IPS-20b (cell line): Measurements from ENCODE around the gene MTHFD1L.

ENCODE experiments used
- H3K27ac ChIP-seq: one replicate; pipeline ENCODE4 v1.5.1; 2013; ENCODE audit warnings: low read length
- H3K27me3 ChIP-seq: 2 replicates; pipeline ENCODE4 v1.6.1; 2013; ENCODE audit warnings: mild to moderate bottlenecking, low read length, inconsistent platforms; ENCODE audit not compliant: insufficient read depth
- H3K36me3 ChIP-seq: 2 replicates; pipeline ENCODE4 v1.6.1; 2013; ENCODE audit warnings: low read depth, mild to moderate bottlenecking, inconsistent platforms, low read length, moderate library complexity; ENCODE audit not compliant: insufficient read depth
- H3K4me1 ChIP-seq: 2 replicates; pipeline ENCODE4 v1.6.1; 2013; ENCODE audit warnings: mild to moderate bottlenecking, control low read depth, inconsistent platforms, low read length, moderate library complexity; ENCODE audit not compliant: insufficient read depth
- H3K4me3 ChIP-seq: 2 replicates; pipeline ENCODE4 v1.5.1; 2013; ENCODE audit warnings: mild to moderate bottlenecking, low read length, inconsistent platforms
- H3K9ac ChIP-seq: 2 replicates; pipeline ENCODE4 v1.6.1; 2013; ENCODE audit warnings: low read depth, mild to moderate bottlenecking, inconsistent platforms, low read length, moderate library complexity
- H3K9me3 ChIP-seq: 2 replicates; pipeline ENCODE4 v1.6.1; 2013; ENCODE audit warnings: mild to moderate bottlenecking, low read depth, low read length, inconsistent platforms; ENCODE audit not compliant: insufficient read depth

Gene MTHFD1L

DNA sequence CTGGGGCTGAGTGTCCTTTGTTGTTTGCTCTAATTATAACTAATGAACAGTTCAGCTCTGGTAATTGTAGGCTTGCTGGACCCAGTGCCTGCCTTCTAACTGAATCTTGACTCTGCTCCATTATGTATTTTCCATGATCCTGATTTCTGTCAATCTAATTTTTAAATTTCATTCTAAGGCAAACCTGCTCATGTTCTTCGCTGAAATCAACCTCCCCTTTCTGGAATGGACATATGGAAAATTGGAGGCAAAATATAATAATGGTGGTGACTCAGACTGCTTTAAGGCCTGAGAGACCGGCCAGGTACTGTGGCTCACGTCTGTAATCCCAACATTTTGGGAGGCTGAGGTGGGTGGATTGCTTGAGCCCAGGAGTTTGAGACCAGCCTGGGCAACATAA lies 191.6 kb downstream of the MTHFD1L start:
- no peaks in the 10 kb centered on the region for H3K27me3 ChIP-seq
- no peaks in the 10 kb centered on the region for H3K4me1 ChIP-seq
- H3K36me3 ChIP-seq: peaks cover 8% of the 10 kb centered on the region; the same call in 1 of the 2 replicates
- no peak overlapping the region for H3K4me3 ChIP-seq
- H3K27ac ChIP-seq: no peak overlapping the region
- H3K9me3 ChIP-seq: no peaks in the 10 kb centered on the region
- no peak overlapping the region for H3K9ac ChIP-seq

DNA sequence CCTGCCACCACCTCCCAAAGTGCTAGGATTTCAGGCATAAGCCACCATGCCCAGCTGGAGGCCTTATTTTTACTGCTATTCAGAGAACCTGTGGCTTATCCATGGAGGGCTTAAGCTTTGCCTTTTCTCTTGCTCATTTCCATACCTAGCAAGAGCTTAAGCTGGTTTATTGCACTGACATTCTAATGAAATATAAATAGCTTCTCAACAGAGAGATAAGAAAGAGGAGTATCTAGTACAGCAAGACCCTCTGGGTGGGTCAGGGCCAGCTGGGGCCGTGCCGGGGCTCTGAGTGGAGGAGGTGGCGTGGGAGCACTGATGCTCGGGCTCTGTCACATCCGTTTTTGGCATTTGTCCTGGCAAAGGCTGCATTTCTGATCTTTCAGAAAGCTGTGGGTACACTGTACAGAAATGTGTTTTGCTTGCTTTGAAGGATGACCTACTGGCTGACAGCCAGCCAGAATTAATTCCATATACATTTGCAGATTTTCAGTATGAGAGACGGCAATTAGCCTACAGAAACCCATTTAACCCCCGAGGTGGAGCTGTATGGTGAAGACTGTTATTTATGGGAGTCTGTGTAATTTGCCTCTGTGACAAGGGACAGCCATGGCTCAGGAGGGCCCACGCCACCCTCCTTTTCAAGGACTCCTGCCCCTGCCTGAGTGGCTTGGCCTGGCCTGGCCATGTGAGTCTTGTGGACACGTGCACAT lies 192.7 kb downstream of the MTHFD1L start:
- Histone ChIP-seq H3K27ac (no peak overlapping the region), H3K4me3 (no peak overlapping the region), H3K9me3 (no peaks in the 10 kb centered on the region), H3K36me3 (no peaks in the 10 kb centered on the region; the same call in 1 of the 2 replicates), H3K9ac (no peak overlapping the region), H3K27me3 (no peaks in the 10 kb centered on the region), H3K4me1 (no peaks in the 10 kb centered on the region)

DNA sequence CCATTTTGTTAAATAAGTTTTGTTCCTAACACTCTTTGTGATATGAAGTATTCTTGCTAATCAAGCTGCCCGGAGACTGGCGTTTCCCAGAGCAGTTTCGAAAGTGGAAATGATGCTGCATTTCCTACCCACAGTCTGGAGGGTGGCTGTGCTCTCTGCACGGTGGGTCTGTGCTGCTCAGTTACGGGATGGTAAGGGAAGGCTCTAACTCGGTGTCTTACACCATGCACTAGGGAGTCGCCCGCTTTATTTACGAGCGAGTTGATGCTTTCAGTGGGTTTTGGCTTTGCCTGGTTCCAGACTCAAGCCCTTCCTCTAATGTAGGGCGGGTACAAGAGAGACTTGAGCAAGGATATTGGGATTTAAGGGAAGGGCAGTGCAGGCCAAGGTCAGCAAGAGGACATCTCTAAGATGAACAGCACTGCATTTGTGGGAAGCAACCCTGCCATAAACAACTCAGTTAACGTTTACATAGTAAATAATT lies 194.2 kb downstream of the MTHFD1L start:
- Histone ChIP-seq H3K4me3 (no peak overlapping the region), H3K9me3 (no peaks in the 10 kb centered on the region), H3K36me3 (no peaks in the 10 kb centered on the region; the same call in 1 of the 2 replicates), H3K9ac (no peak overlapping the region), H3K27ac (no peak overlapping the region), H3K4me1 (no peaks in the 10 kb centered on the region), H3K27me3 (no peaks in the 10 kb centered on the region)

DNA sequence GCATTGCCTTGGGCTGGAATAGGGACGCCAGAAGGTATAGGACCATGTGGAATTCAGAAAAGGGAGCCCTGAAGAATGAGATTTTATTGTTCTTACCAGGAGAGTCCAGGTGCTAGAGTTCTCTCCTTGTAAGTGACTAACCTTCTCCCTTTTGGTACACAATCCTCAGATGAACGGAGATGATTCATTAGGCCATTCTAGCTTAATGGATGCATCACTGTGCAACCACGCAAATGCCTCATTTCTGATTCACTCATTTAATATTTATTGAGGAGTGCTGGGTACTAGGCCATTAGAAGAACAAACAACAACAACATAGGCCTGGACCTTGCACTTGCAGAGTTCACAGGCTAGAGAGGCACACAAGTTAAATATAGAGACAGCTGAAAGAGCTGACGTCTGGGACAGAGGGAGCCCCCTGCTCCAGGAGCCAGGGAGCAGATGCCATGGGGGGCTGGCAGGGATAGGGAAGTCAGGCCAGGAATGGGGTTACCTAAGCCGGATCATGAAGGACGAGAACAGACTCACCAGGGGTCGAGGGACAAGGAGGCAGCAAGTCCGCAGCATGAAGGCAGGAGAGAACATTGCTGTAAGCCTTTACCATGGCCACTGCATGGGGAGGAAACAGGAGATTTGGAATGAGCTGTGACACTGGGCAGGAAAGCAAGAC lies 194.7 kb downstream of the MTHFD1L start:
- H3K4me1 ChIP-seq: no peaks in the 10 kb centered on the region
- no peaks in the 10 kb centered on the region for H3K27me3 ChIP-seq
- H3K4me3 ChIP-seq: no peak overlapping the region
- H3K9ac ChIP-seq: no peak overlapping the region
- H3K9me3 ChIP-seq: no peaks in the 10 kb centered on the region
- no peak overlapping the region for H3K27ac ChIP-seq
- no peaks in the 10 kb centered on the region; the same call in 1 of the 2 replicates for H3K36me3 ChIP-seq

DNA sequence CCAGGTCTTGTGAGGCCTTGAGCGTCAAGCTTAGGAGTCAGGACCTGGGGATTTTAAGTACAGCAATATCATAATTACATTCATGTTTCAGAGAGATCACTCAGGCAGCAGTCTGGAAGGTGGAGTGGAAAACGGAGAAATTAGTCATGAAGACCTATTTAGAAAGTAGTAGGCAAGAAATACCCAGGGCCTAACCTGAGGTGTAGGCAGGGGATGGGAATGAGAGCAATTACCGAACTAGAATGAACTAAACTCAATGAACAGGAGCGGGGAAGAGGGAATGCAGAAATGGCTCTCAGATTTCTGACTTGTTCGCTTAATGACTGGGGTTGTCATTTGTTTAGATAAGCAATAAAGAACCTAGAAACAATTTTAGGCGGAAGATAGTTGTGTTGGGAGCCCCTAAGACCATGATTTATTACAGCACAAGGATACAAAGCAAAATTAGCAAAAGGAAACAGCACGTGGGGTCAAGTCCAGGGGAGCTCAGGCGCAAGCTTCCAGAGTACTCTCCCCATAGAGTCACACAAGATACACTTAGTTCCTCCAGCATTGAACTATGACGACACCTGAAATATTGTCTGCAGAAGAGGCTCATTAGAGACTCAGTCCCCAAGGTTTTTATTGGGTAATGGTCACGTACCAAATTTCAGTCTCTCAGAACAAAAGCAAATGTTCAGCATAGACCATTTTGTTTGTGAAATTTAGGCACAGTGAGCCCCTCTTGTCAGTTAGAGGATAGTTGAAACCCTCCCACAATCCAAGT lies 195.4 kb downstream of the MTHFD1L start:
- H3K27me3 ChIP-seq: no peaks in the 10 kb centered on the region
- H3K27ac ChIP-seq: no peak overlapping the region
- H3K9me3 ChIP-seq: no peaks in the 10 kb centered on the region
- no peak overlapping the region for H3K9ac ChIP-seq
- no peaks in the 10 kb centered on the region; the same call in 1 of the 2 replicates for H3K36me3 ChIP-seq
- no peak overlapping the region for H3K4me3 ChIP-seq
- no peaks in the 10 kb centered on the region for H3K4me1 ChIP-seq

DNA sequence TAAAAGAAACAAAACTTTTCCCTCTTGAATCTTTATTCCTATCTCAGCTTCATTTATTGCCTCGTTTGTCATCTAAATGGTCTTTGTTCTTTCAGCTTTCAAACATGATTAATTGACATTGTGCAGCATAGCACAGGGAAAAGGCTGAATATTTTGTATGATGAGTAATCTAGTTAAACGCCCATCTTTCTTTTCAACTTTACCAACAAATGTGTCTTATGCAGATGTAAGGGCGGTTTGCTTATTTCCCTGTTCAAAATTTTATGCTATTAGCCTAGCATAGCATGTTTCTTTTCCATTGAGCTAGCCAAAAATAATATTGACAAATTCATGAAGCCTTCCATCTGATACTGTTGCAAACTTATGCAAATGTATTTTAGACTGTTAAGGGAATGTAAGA lies 197.8 kb downstream of the MTHFD1L start:
- no peak overlapping the region for H3K27ac ChIP-seq

DNA sequence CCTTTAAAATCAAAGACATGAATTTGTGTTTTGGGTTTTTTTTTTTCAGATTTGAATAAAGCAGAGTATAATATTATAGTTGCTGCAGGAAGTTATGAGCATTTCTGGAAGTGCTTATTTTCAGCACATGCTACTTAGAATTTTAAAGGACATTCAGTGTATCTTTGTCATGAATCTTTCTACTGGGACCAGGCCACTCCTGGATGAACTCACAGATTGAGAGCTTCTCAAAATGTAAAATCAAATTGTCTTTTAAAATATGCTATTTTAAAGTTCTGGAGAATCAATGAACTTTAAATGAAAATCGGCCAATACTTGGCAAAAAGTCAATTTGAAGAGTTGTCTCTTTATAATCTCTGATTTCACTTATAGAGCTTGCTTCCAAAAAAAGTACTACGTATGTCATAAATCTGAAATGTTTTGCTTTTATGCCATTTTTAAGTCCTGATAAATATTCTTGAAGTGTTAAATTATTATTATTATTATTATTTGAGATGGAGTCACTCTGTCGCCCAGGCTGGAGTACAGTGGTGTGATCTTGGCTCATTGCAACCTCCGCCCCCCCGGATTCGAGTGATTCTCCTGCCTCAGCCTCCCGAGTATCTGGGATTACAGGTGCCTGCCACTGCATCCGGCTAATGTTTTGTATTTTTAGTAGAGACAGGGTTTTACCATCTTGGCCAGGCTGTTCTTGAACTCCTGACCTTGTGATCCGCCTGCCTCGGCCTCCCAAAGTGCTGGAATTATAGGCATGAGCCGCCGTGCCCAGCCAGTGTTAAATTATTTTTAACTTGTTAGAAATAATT lies 198.5 kb downstream of the MTHFD1L start:
- Histone ChIP-seq H3K4me3 (no peak overlapping the region), H3K4me1 (no peaks in the 10 kb centered on the region), H3K9ac (no peak overlapping the region), H3K9me3 (no peaks in the 10 kb centered on the region), H3K27me3 (no peaks in the 10 kb centered on the region), H3K36me3 (no peaks in the 10 kb centered on the region; the same call in 1 of the 2 replicates), H3K27ac (no peak overlapping the region)

More for the DNA sequence above, 197.8 kb downstream of the MTHFD1L start:
- H3K27me3 ChIP-seq: no peaks in the 10 kb centered on the region
- H3K36me3 ChIP-seq: no peaks in the 10 kb centered on the region; the same call in 1 of the 2 replicates
- H3K4me1 ChIP-seq: no peaks in the 10 kb centered on the region
- H3K9ac ChIP-seq: no peak overlapping the region
- no peaks in the 10 kb centered on the region for H3K9me3 ChIP-seq
- no peak overlapping the region for H3K4me3 ChIP-seq

DNA sequence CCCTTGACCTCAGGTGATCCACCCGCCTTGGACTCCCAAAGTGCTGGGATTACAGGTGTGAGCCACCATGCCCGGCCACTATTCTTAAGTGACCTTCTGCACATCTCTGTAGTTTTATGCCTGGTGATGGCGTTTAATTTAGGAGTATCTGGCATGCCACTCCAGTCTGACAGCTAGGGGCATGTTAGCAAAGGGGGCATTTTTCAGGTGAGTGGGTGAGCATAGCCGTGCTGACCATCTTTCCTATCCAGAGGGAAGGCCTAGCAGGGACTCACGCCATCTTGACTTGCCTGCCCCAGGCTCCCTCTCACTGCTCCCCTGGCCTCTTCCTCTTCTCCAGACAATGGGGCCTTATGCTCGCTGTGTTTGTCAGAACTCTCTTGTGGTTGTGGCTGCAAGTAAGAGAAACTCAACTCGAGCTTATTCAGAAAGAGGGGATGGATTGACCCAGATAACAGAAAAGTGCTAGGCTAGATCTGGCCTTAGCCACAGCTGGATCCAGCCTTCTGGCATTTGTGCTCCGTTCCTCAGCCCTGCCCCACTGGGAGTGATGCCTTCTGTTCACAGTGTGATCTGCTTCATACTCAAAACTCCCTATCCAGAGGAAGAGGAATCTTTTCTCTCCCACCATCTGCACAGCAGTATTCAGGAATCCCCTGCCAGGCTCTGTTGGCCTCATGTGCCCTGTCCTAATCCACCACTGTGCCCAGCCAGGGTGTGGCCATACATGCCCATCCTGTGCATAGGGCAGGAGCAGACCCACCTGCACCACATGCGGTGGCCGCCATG lies 199.7 kb downstream of the MTHFD1L start:
- no peaks in the 10 kb centered on the region for H3K9me3 ChIP-seq
- no peak overlapping the region for H3K9ac ChIP-seq
- H3K36me3 ChIP-seq: peaks cover 7% of the 10 kb centered on the region; the same call in 1 of the 2 replicates
- H3K27ac ChIP-seq: no peak overlapping the region
- no peak overlapping the region for H3K4me3 ChIP-seq
- no peaks in the 10 kb centered on the region for H3K4me1 ChIP-seq
- H3K27me3 ChIP-seq: no peaks in the 10 kb centered on the region

DNA sequence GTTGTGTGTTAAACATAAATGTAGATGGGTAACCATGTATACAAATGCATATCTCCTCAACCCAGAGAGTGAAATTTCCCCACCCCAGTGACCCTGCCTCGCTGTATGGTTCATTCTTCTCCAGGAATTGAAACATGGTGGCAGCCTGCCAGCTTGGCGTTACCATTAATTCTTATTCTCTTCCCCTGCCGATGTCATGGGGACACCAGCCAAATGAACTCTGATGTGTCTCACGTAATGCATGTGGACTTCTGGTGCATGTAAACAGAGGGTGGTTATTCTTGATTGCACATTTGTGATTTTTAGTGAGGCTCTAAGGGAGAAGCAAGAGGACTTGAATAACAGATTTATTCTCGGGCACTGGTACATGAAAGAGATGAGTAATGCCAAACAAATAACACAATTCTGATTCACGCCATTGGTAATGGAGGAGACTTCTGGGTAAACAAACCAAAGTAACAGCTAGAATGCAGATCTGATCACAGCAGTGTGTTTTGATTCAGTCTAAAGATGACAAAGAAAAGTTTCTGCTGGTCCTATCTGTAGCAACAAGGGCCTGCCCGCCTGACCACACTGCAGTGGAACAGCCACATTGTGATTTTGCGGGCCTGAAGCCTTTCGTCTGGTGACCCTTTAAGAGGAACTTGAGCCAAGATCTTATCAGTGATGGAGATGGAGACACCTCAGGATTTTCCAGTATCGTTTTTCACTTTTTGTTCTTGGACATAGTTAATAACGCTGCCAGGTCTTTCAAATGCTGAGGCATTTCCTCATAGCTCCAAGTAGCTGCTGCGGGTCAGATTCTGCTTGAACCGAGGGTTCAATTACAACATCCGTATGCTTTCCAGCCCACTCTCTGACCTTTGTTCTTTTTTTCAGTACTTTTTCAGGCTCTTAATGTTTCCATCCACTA lies 202.4 kb downstream of the MTHFD1L start:
- Histone ChIP-seq H3K27me3 (no peaks in the 10 kb centered on the region), H3K4me3 (no peak overlapping the region), H3K9ac (no peak overlapping the region), H3K27ac (no peak overlapping the region), H3K9me3 (no peaks in the 10 kb centered on the region), H3K4me1 (no peaks in the 10 kb centered on the region), H3K36me3 (peaks cover 7% of the 10 kb centered on the region; the same call in 1 of the 2 replicates)

DNA sequence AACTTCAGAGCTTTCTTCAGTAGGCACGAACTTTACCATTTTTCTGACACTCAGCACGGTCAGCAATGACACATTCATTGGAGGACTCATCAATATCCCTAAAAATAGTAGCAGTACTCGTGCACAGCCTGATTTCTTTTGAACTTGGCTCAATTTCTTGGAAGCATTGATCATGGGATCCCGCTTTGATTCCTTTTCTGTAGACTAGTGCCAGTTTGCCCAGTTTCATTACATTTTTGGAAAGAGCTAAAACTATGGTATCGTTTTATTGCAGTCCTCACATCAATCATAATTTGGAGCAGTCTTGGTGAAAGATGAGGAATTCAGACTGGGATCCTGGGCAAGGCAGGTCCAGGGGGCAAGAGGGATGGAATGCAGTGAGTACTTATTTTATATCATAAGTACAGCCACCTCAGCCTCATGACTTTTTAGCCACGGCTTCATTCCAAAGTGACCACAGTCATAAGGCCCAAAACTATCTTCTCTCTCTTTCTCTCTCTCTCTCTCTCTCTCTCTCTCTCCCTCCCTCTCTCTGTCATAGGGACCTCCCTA lies 203.3 kb downstream of the MTHFD1L start:
- Histone ChIP-seq H3K4me1 (no peaks in the 10 kb centered on the region), H3K9me3 (no peaks in the 10 kb centered on the region), H3K9ac (no peak overlapping the region), H3K27ac (no peak overlapping the region), H3K4me3 (no peak overlapping the region), H3K36me3 (peaks cover 7% of the 10 kb centered on the region; the same call in 1 of the 2 replicates), H3K27me3 (no peaks in the 10 kb centered on the region)
